HG03025 (cell line): Measurements from ENCODE around the gene ENOSF1.
"Not testable (repeated sequence)": the region's sequence is repeated elsewhere in the genome, so short reads cannot be mapped to it uniquely, and the experiment has no call there.

Source experiments
- ATAC-seq: cut with Tn5 transposase; IDR thresholded peaks from one replicate; pipeline ENCODE4 v1.9.1; 2021; ENCODE audit warnings: mild to moderate bottlenecking, moderate library complexity; ENCODE audit not compliant: unreplicated experiment, low FRiP score

ENOSF1 gene

GRCh38 chr18:712401-713134 lies at the start of gene ENOSF1:
ENOSF1 (minus strand) TSS chr18:712630; CDS start chr18:712587, 43 bp downstream.
- ATAC-seq = peak; percentile 78

GRCh38 chr18:759864-760263 lies 47.4 kb upstream of the ENOSF1 start:
- not testable (repeated sequence) for ATAC-seq

- no peak for ATAC-seq
Observed at GRCh38 chr18:755506-755905, 43.1 kb upstream of the ENOSF1 start.

- no peak for ATAC-seq
Observed at GRCh38 chr18:754656-755055, 42.2 kb upstream of the ENOSF1 start.

- no peak for ATAC-seq
Observed at GRCh38 chr18:750456-750855, 38.0 kb upstream of the ENOSF1 start.

- no peak for ATAC-seq
Observed at GRCh38 chr18:744832-745597, 32.6 kb upstream of the ENOSF1 start.

GRCh38 chr18:741931-742512 lies 29.6 kb upstream of the ENOSF1 start:
- no peak for ATAC-seq

GRCh38 chr18:732371-732770 lies 19.9 kb upstream of the ENOSF1 start:
- ATAC-seq = no peak

- no peak for ATAC-seq
Observed at GRCh38 chr18:731185-731584, 18.8 kb upstream of the ENOSF1 start.

GRCh38 chr18:730692-731091 lies 18.3 kb upstream of the ENOSF1 start:
- ATAC-seq = no peak

- ATAC-seq = not testable (repeated sequence)
Observed at GRCh38 chr18:730120-730519, 17.7 kb upstream of the ENOSF1 start.

GRCh38 chr18:725646-726045 lies 13.2 kb upstream of the ENOSF1 start:
- no peak for ATAC-seq

- ATAC-seq = no peak
Observed at GRCh38 chr18:723541-724080, 11.2 kb upstream of the ENOSF1 start.

- no peak for ATAC-seq
Observed at GRCh38 chr18:717003-717402, 4.6 kb upstream of the ENOSF1 start.

- no peak for ATAC-seq
Observed at GRCh38 chr18:715626-716025, 3.2 kb upstream of the ENOSF1 start.

- no peak for ATAC-seq
Observed at GRCh38 chr18:713135-713490, 683 bp upstream of the ENOSF1 start.

GRCh38 chr18:711657-712400 lies 601 bp downstream of the ENOSF1 start:
- ATAC-seq = peak; percentile 59

- ATAC-seq = peak; percentile 8
Observed at GRCh38 chr18:711310-711656, 1.1 kb downstream of the ENOSF1 start.

GRCh38 chr18:710418-711300 lies 1.8 kb downstream of the ENOSF1 start:
- no peak for ATAC-seq

- no peak for ATAC-seq
Observed at GRCh38 chr18:709771-710170, 2.7 kb downstream of the ENOSF1 start.
